Epithelial cell of umbilical artery (primary cell): ENCODE measurements around the gene CT45A7. TPM values are rescaled to one million over a fixed set of nuclear protein-coding genes. Genes with fewer than 3 reads are reported as not detected.

ENCODE experiments used
- total RNA-seq: library from RNA; depleted of rRNA; stranded (reverse); fragments of >200 nt; gene quantifications from 2 replicates; pipeline ENCODE4 v1.2.3, GENCODE V29; 2014

Gene CT45A7, protein sequence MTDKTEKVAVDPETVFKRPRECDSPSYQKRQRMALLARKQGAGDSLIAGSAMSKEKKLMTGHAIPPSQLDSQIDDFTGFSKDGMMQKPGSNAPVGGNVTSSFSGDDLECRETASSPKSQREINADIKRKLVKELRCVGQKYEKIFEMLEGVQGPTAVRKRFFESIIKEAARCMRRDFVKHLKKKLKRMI
- not detected in 2 replicates for total RNA-seq

GRCh38 chrX:135837180-135837579 lies at the start of gene CT45A7:
Gene CT45A7 (minus strand): TSS chrX:135837280. CDS start chrX:135833533, 3,747 bp downstream.

DNA sequence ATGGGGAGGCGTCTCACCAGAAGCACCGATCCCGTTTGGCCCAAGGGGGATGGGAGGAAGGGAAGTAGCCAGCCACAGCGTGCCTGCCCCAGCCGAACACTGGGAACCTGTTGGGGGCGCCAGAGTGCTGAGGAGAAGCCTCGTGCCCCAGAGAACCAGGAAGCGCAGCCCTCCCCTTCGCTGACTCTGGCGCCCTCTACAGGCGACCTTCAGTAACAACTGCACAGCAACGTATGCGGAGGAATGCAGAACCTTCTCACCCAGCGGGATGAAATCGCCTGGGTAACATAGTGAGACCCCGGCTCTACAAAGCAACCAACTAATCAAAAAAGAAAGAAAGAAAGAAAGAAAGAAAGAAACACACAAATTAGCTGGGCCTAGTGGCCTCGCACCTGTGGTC lies 34.6 kb upstream of the CT45A7 start, which contains the start of gene CT45A9:
Gene CT45A9, minus strand, starts transcription at position 101 of the 400 bp plus-strand sequence. CDS start 3,751 bp downstream, outside the sequence.

GRCh38 chrX:135854438-135854837 lies 17.4 kb upstream of the CT45A7 start, which contains the start of gene CT45A8:
Gene CT45A8 (minus strand): TSS chrX:135854538. CDS start chrX:135850783, 3,755 bp downstream.

GRCh38 chrX:135819912-135820311 lies 17.2 kb downstream of the CT45A7 start, which contains the start of gene CT45A2:
Gene CT45A2 (minus strand): TSS chrX:135820012. CDS start chrX:135816265, 3,747 bp downstream.

DNA sequence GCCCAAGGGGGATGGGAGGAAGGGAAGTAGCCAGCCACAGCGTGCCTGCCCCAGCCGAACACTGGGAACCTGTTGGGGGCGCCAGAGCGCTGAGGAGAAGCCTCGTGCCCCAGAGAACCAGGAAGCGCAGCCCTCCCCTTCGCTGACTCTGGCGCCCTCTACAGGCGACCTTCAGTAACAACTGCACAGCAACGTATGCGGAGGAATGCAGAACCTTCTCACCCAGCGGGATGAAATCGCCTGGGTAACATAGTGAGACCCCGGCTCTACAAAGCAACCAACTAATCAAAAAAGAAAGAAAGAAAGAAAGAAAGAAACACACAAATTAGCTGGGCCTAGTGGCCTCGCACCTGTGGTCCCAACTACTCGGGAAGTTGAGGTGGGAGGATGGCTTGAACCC lies 34.4 kb downstream of the CT45A7 start, which contains the start of gene CT45A6:
Gene CT45A6, minus strand, starts transcription at position 101 of the 400 bp plus-strand sequence. CDS start 3,794 bp downstream, outside the sequence.

GRCh38 chrX:135785403-135785802 lies 51.7 kb downstream of the CT45A7 start, which contains the start of gene CT45A5:
Gene CT45A5 (minus strand): TSS chrX:135785503. CDS start chrX:135781729, 3,774 bp downstream.

Other genes with a start within 250 kb of the CT45A7 start
- gene CT45A1, start 123.6 kb downstream of the CT45A7 start, total RNA-seq: not detected in 2 replicates
- not detected in 2 replicates for gene CT45A3, start 69.1 kb downstream of the CT45A7 start, total RNA-seq
- gene CT45A5, start 51.8 kb downstream of the CT45A7 start, total RNA-seq: not detected in 2 replicates
- gene CT45A6, start 34.5 kb downstream of the CT45A7 start, total RNA-seq: not detected in 2 replicates
- not detected in 2 replicates for gene CT45A2, start 17.3 kb downstream of the CT45A7 start, total RNA-seq
- gene CT45A8, start 17.3 kb upstream of the CT45A7 start, total RNA-seq: not detected in 2 replicates
- not detected in 2 replicates for gene CT45A9, start 34.5 kb upstream of the CT45A7 start, total RNA-seq
- not detected in 2 replicates for gene CT45A10, start 56.2 kb upstream of the CT45A7 start, total RNA-seq
- not detected in 2 replicates for gene SAGE1, start 56.4 kb upstream of the CT45A7 start, total RNA-seq
- 6.8 and 8.1 TPM in 2 replicates for gene MMGT1, start 136.7 kb upstream of the CT45A7 start, total RNA-seq
- 14.9 and 19.5 TPM in 2 replicates for gene SLC9A6, start 148.2 kb upstream of the CT45A7 start, total RNA-seq